ENCODE results near the gene TSNAX.

DNA sequence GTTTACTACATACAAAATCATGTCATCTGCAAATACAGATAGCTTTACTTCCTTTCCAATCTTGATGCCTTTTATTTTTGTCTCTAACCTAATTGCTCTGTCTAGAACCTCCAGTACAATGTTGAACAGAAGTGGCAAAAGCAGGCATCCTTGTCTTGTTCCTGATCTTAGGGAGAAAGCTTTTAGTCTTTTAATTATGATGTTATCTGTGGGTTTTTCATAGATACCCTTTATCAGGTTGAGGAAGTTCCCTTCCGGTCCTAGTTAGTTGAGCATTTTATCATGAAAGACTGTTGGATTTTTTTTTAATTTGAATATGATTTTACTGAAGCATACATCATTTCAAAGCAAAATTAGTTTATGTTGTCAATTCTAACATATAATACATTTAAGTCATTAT is 52.4 kb downstream of the TSNAX start:
- TF ChIP-seq, protein P1, sequence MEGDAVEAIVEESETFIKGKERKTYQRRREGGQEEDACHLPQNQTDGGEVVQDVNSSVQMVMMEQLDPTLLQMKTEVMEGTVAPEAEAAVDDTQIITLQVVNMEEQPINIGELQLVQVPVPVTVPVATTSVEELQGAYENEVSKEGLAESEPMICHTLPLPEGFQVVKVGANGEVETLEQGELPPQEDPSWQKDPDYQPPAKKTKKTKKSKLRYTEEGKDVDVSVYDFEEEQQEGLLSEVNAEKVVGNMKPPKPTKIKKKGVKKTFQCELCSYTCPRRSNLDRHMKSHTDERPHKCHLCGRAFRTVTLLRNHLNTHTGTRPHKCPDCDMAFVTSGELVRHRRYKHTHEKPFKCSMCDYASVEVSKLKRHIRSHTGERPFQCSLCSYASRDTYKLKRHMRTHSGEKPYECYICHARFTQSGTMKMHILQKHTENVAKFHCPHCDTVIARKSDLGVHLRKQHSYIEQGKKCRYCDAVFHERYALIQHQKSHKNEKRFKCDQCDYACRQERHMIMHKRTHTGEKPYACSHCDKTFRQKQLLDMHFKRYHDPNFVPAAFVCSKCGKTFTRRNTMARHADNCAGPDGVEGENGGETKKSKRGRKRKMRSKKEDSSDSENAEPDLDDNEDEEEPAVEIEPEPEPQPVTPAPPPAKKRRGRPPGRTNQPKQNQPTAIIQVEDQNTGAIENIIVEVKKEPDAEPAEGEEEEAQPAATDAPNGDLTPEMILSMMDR (IDR thresholded peaks at IDR 0.05), result no peak
- TF ChIP-seq EP300 (IDR thresholded peaks at IDR 0.05) (no peak), POLR2A (IDR thresholded peaks at IDR 0.05) (no peak)
